ENCODE data around the gene C12orf56. TPM values are rescaled to one million over a fixed set of nuclear protein-coding genes. Genes with fewer than 3 reads are reported as not detected.

The C12orf56 gene
- total and polyA plus RNA-seq, 4 donors: 0.08 to 0.47 (median 0.24) TPM; not detected in 1

DNA sequence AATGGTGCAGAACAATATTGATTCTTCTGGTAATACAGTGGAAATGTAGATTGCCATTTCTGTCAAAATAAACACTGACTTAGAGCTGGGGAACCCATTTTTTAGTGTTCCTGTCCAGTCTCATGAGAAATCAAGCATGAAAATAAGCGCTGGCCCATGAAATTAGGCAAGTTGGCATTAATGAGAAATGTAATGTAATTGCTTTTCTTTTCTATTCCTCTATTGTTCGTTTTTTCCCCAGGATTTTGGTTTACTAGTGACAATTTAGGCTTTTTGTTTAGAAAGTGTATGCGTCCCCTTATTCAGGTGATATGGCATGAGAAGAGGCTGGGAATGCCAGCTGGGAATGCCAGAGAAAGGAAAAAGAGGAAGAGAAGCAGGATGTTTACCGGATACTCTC lies 104.0 kb downstream of the C12orf56 start:
- TF ChIP-seq JUND (IDR thresholded peaks at IDR 0.05) (no peak), GABPA (IDR thresholded peaks at IDR 0.05 in 1 of 2, conservative IDR thresholded peaks at IDR 0.05 in 1 of 2) (no peak)
- TF ChIP-seq, protein P1, sequence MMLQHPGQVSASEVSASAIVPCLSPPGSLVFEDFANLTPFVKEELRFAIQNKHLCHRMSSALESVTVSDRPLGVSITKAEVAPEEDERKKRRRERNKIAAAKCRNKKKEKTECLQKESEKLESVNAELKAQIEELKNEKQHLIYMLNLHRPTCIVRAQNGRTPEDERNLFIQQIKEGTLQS (IDR thresholded peaks at IDR 0.05): no peak
- TF ChIP-seq, protein P2, sequence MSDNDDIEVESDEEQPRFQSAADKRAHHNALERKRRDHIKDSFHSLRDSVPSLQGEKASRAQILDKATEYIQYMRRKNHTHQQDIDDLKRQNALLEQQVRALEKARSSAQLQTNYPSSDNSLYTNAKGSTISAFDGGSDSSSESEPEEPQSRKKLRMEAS (IDR thresholded peaks at IDR 0.05): no peak
- Histone ChIP-seq H3K27ac (ENCODE audit: low read depth in 1 of 2, low read length in 2 of 2) (no peak overlapping the region), H3K4me1 (ENCODE audit: control insufficient read depth in 4 of 4, insufficient read depth in 4 of 4, low read length in 3 of 4) (no peaks in the 10 kb centered on the region), H3K4me3 (ENCODE audit: low read depth in 1 of 3, low read length in 3 of 3) (no peak overlapping the region), H3K9ac (ENCODE audit: low read depth in 1 of 2, low read length in 2 of 2) (no peak overlapping the region), H3K36me3 (ENCODE audit: control insufficient read depth in 4 of 4, insufficient read depth in 3 of 4, low read depth in 1 of 4, low read length in 3 of 4) (no peaks in the 10 kb centered on the region), H3K27me3 (ENCODE audit: control insufficient read depth in 4 of 4, insufficient read depth in 4 of 4, low read length in 3 of 4) (no peaks in the 10 kb centered on the region), H3K9me3 (ENCODE audit: control insufficient read depth in 4 of 4, low read length in 3 of 4) (no peaks in the 10 kb centered on the region)
- no peak for DNase-seq (ENCODE audit: low spot score)
- 79% methylated on average over 4 of the region's 4 CpGs for WGBS

DNA sequence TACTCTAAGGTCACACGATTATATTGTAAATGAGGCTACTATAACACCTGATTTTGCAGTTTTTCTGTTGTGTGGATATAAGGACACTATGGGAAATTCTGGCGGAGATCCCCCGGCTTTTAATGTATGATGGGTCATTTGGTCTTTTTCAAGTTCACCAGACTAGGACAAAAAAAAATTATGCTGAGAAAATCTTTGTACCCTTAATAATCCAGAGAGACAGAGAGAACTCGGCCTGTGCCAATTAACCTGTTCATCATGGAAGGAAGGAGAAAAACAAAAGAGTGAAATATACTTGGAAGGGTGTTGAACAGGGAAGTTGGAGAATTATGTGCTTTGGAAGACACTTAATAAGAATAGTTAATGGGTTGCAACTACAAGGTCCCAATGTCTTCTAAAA lies 106.3 kb downstream of the C12orf56 start:
- no peaks in the 10 kb centered on the region for H3K4me1 ChIP-seq (ENCODE audit: control insufficient read depth in 4 of 4, insufficient read depth in 4 of 4, low read length in 3 of 4)
- no peaks in the 10 kb centered on the region for H3K9me3 ChIP-seq (ENCODE audit: control insufficient read depth in 4 of 4, low read length in 3 of 4)
- no peak overlapping the region for H3K9ac ChIP-seq (ENCODE audit: low read depth in 1 of 2, low read length in 2 of 2)
- no peak for DNase-seq (ENCODE audit: low spot score)
- WGBS: 89% methylated on average over 4 of the region's 4 CpGs
- no peak overlapping the region for H3K27ac ChIP-seq (ENCODE audit: low read depth in 1 of 2, low read length in 2 of 2)
- H3K27me3 ChIP-seq (ENCODE audit: control insufficient read depth in 4 of 4, insufficient read depth in 4 of 4, low read length in 3 of 4): no peaks in the 10 kb centered on the region
- H3K36me3 ChIP-seq (ENCODE audit: control insufficient read depth in 4 of 4, insufficient read depth in 3 of 4, low read depth in 1 of 4, low read length in 3 of 4): no peaks in the 10 kb centered on the region
- no peak overlapping the region for H3K4me3 ChIP-seq (ENCODE audit: low read depth in 1 of 3, low read length in 3 of 3)
- TF ChIP-seq, protein P3, sequence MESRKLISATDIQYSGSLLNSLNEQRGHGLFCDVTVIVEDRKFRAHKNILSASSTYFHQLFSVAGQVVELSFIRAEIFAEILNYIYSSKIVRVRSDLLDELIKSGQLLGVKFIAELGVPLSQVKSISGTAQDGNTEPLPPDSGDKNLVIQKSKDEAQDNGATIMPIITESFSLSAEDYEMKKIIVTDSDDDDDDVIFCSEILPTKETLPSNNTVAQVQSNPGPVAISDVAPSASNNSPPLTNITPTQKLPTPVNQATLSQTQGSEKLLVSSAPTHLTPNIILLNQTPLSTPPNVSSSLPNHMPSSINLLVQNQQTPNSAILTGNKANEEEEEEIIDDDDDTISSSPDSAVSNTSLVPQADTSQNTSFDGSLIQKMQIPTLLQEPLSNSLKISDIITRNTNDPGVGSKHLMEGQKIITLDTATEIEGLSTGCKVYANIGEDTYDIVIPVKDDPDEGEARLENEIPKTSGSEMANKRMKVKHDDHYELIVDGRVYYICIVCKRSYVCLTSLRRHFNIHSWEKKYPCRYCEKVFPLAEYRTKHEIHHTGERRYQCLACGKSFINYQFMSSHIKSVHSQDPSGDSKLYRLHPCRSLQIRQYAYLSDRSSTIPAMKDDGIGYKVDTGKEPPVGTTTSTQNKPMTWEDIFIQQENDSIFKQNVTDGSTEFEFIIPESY (IDR thresholded peaks at IDR 0.05): no peak
- TF ChIP-seq FOXA1 (IDR thresholded peaks at IDR 0.05): no peak
- no peak for TF ChIP-seq SP1 (IDR thresholded peaks at IDR 0.05)
- TF ChIP-seq NR2F2 (IDR thresholded peaks at IDR 0.05): no peak
- no peak for TF ChIP-seq GABPA (IDR thresholded peaks at IDR 0.05 in 1 of 2, conservative IDR thresholded peaks at IDR 0.05 in 1 of 2)
- TF ChIP-seq REST (IDR thresholded peaks at IDR 0.05): no peak
- TF ChIP-seq YY1 (IDR thresholded peaks at IDR 0.05): no peak
- TF ChIP-seq, protein P4, sequence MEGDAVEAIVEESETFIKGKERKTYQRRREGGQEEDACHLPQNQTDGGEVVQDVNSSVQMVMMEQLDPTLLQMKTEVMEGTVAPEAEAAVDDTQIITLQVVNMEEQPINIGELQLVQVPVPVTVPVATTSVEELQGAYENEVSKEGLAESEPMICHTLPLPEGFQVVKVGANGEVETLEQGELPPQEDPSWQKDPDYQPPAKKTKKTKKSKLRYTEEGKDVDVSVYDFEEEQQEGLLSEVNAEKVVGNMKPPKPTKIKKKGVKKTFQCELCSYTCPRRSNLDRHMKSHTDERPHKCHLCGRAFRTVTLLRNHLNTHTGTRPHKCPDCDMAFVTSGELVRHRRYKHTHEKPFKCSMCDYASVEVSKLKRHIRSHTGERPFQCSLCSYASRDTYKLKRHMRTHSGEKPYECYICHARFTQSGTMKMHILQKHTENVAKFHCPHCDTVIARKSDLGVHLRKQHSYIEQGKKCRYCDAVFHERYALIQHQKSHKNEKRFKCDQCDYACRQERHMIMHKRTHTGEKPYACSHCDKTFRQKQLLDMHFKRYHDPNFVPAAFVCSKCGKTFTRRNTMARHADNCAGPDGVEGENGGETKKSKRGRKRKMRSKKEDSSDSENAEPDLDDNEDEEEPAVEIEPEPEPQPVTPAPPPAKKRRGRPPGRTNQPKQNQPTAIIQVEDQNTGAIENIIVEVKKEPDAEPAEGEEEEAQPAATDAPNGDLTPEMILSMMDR (IDR thresholded peaks at IDR 0.05; ENCODE audit: low read depth, low read length, missing input control): no peak
- TF ChIP-seq RAD21 (IDR thresholded peaks at IDR 0.05): no peak
- no peak for TF ChIP-seq FOXA2 (IDR thresholded peaks at IDR 0.05)
- TF ChIP-seq JUND (IDR thresholded peaks at IDR 0.05): no peak
- TF ChIP-seq, protein P2 (IDR thresholded peaks at IDR 0.05): no peak
- no peak for TF ChIP-seq RXRA (IDR thresholded peaks at IDR 0.05)
- no peak for TF ChIP-seq HNF4G (IDR thresholded peaks at IDR 0.05)
- no peak for TF ChIP-seq EGR1 (IDR thresholded peaks at IDR 0.05; ENCODE audit: low read depth in 2 of 2)
- no peak for TF ChIP-seq TAF1 (conservative IDR thresholded peaks at IDR 0.05)
- TF ChIP-seq HNF4A (conservative IDR thresholded peaks at IDR 0.05): no peak
- TF ChIP-seq, protein P1 (IDR thresholded peaks at IDR 0.05): no peak
